ENCODE measurements around the gene NPLOC4. TPM values are rescaled to one million over a fixed set of nuclear protein-coding genes. Genes with fewer than 3 reads are reported as not detected.

Gene NPLOC4
- total and polyA plus RNA-seq, 2 donors from 2014 or later, result 41.5 to 86.4 TPM

- peaks cover 0 to 14% (median 3%) of the 10 kb centered on the region in 3 donors for H3K36me3 ChIP-seq (ENCODE audit: control insufficient read depth in 2 of 3, insufficient read depth in 3 of 3, low read length in 3 of 3)
- H3K9ac ChIP-seq (ENCODE audit: low read length in 3 of 3), result peak within 1 kb of the TSS; percentile 32 to 79 (median 57)
- H3K27ac ChIP-seq (ENCODE audit: low read depth in 2 of 2, low read length in 2 of 2), result peak within 1 kb of the TSS; percentile 58 to 61
- H3K4me3 ChIP-seq (ENCODE audit: low read length in 3 of 3), result peak within 1 kb of the TSS; percentile 78 to 83 (median 80)
- H3K4me1 ChIP-seq (ENCODE audit: control insufficient read depth in 2 of 3, insufficient read depth in 2 of 3, low read depth in 1 of 3, low read length in 3 of 3), result peaks cover 0 to 18% (median 0%) of the 10 kb centered on the region in 3 donors
- TF ChIP-seq CTCF (IDR thresholded peaks at IDR 0.05; ENCODE audit: borderline replicate concordance, extremely low read depth, insufficient read depth), result no peak
- no peaks in the 10 kb centered on the region for H3K27me3 ChIP-seq (ENCODE audit: control insufficient read depth, insufficient read depth, low read length)
- intact Hi-C loops (cut with DNase I), result no loop called here
- DNase-seq (peak; percentile 97 to 99 (median 98)), FAIRE-seq (no peak)
- H3K9me3 ChIP-seq (ENCODE audit: control insufficient read depth in 2 of 3, insufficient read depth in 1 of 3, low read length in 3 of 3), result no peaks in the 10 kb centered on the region
These were observed 29.7 kb upstream of the NPLOC4 start, which contains the start of the genes CCDC137 and OXLD1 for GRCh38 chr17:81666342-81667191. Gene CCDC137 (plus strand): TSS chr17:81666737. CDS start chr17:81666767, 30 bp downstream. Gene OXLD1 (minus strand): TSS chr17:81666605. CDS start chr17:81666577, 28 bp downstream.

GRCh38 chr17:81666092-81666341 lies 29.1 kb upstream of the NPLOC4 start:
- no peak for TF ChIP-seq CTCF (IDR thresholded peaks at IDR 0.05; ENCODE audit: borderline replicate concordance, extremely low read depth, insufficient read depth)
- DNase-seq (peak in 2 of 5 donors; percentile 60 to 78), FAIRE-seq (no peak)

GRCh38 chr17:81665205-81666091 lies 28.5 kb upstream of the NPLOC4 start:
- intact Hi-C loops (cut with DNase I), result no loop called here
- H3K27me3 ChIP-seq (ENCODE audit: control insufficient read depth, insufficient read depth, low read length), result no peaks in the 10 kb centered on the region
- no peak for TF ChIP-seq CTCF (IDR thresholded peaks at IDR 0.05; ENCODE audit: borderline replicate concordance, extremely low read depth, insufficient read depth)
- H3K4me3 ChIP-seq (ENCODE audit: low read length in 3 of 3), result peak overlapping the region; percentile 78 to 83 (median 80)
- peak overlapping the region; percentile 32 to 79 (median 57) for H3K9ac ChIP-seq (ENCODE audit: low read length in 3 of 3)
- peaks cover 0 to 18% (median 0%) of the 10 kb centered on the region in 3 donors for H3K4me1 ChIP-seq (ENCODE audit: control insufficient read depth in 2 of 3, insufficient read depth in 2 of 3, low read depth in 1 of 3, low read length in 3 of 3)
- peaks cover 0 to 10% (median 0%) of the 10 kb centered on the region in 3 donors for H3K36me3 ChIP-seq (ENCODE audit: control insufficient read depth in 2 of 3, insufficient read depth in 3 of 3, low read length in 3 of 3)
- peak overlapping the region in 1 of 2 donors; percentile 58 for H3K27ac ChIP-seq (ENCODE audit: low read depth in 2 of 2, low read length in 2 of 2)
- H3K9me3 ChIP-seq (ENCODE audit: control insufficient read depth in 2 of 3, insufficient read depth in 1 of 3, low read length in 3 of 3), result no peaks in the 10 kb centered on the region
- no peak for FAIRE-seq
- DNase-seq, result peak in 2 of 5 donors; percentile 39 to 75

More at GRCh38 chr17:81666092-81666341, 29.1 kb upstream of the NPLOC4 start:
- Histone ChIP-seq H3K27me3 (ENCODE audit: control insufficient read depth, insufficient read depth, low read length) (no peaks in the 10 kb centered on the region), H3K9ac (ENCODE audit: low read length in 3 of 3) (peak overlapping the region; percentile 32 to 79 (median 57)), H3K36me3 (ENCODE audit: control insufficient read depth in 2 of 3, insufficient read depth in 3 of 3, low read length in 3 of 3) (peaks cover 0 to 10% (median 0%) of the 10 kb centered on the region in 3 donors), H3K9me3 (ENCODE audit: control insufficient read depth in 2 of 3, insufficient read depth in 1 of 3, low read length in 3 of 3) (no peaks in the 10 kb centered on the region), H3K4me1 (ENCODE audit: control insufficient read depth in 2 of 3, insufficient read depth in 2 of 3, low read depth in 1 of 3, low read length in 3 of 3) (peaks cover 0 to 18% (median 0%) of the 10 kb centered on the region in 3 donors), H3K4me3 (ENCODE audit: low read length in 3 of 3) (peak overlapping the region; percentile 78 to 83 (median 80)), H3K27ac (ENCODE audit: low read depth in 2 of 2, low read length in 2 of 2) (peak overlapping the region; percentile 58 to 61)
- intact Hi-C loops (cut with DNase I), result no loop called here
